ENCODE measurements around the gene PARP9.
"Not testable (repeated sequence)": the region's sequence is repeated elsewhere in the genome, so short reads cannot be mapped to it uniquely, and the experiment has no call there.

- TF ChIP-seq EZH2phosphoT487 (IDR thresholded peaks at IDR 0.05; ENCODE audit: borderline replicate concordance); CTCF (conservative IDR thresholded peaks at IDR 0.05; ENCODE audit: low read length): not testable (repeated sequence)
Observed at GRCh38 chr3:122508944-122509343, 55.2 kb downstream of the PARP9 start.

All from Loucy (cell line).